H9 (cell line): ENCODE data around the gene NEUROD2. TPM values are rescaled to one million over a fixed set of nuclear protein-coding genes. Genes with fewer than 3 reads are reported as not detected.
A peak's percentile ranks its signal among the peaks of the same experiment; 100 is the strongest.

ENCODE experiments used
- DNase-seq: peaks from one replicate; pipeline ENCODE4 v3.0.0-alpha.2; 2017
- H2AFZ ChIP-seq: one replicate; pipeline ENCODE4 v1.6.1; 2013; ENCODE audit warnings: mild to moderate bottlenecking, low read length, control low read depth, moderate library complexity
- H2AK5ac ChIP-seq: 2 replicates; pipeline ENCODE4 v1.6.1; 2013; ENCODE audit warnings: low read length, control low read depth, mixed read lengths; ENCODE audit not compliant: insufficient read length
- H2BK120ac ChIP-seq: one replicate; pipeline ENCODE4 v1.6.1; 2013; ENCODE audit warnings: low read depth, mild to moderate bottlenecking, low read length, control low read depth, inconsistent platforms; ENCODE audit not compliant: poor library complexity, severe bottlenecking
- H2BK12ac ChIP-seq: 2 replicates; pipeline ENCODE4 v1.6.1; 2013; ENCODE audit warnings: low read length, control low read depth, mixed read lengths, low read depth; ENCODE audit not compliant: insufficient read length
- H2BK15ac ChIP-seq: 2 replicates; pipeline ENCODE4 v1.6.1; 2013; ENCODE audit warnings: low read depth, low read length, control low read depth
- H2BK20ac ChIP-seq: one replicate; pipeline ENCODE4 v1.6.1; 2013; ENCODE audit warnings: low read depth, mild to moderate bottlenecking, low read length, control low read depth, inconsistent platforms; ENCODE audit not compliant: poor library complexity, severe bottlenecking
- H2BK5ac ChIP-seq: 2 replicates; pipeline ENCODE4 v1.6.1; 2013; ENCODE audit warnings: low read length, control low read depth, mixed read lengths; ENCODE audit not compliant: insufficient read length
- H3K14ac ChIP-seq: 2 replicates; pipeline ENCODE4 v1.6.1; 2013; ENCODE audit warnings: low read length, control low read depth; ENCODE audit not compliant: insufficient read depth
- H3K18ac ChIP-seq: 2 replicates; pipeline ENCODE4 v1.6.1; 2013; ENCODE audit warnings: low read depth, mild to moderate bottlenecking, mixed read lengths, low read length, control low read depth; ENCODE audit not compliant: insufficient read length
- H3K23ac ChIP-seq: 2 replicates; pipeline ENCODE4 v1.6.1; 2013; ENCODE audit warnings: low read length, control low read depth, mixed read lengths, low read depth; ENCODE audit not compliant: insufficient read length
- H3K23me2 ChIP-seq: 2 replicates; pipeline ENCODE4 v1.6.1; 2013; ENCODE audit warnings: low read depth, mild to moderate bottlenecking, mixed read lengths, low read length, control low read depth; ENCODE audit not compliant: insufficient read length, poor library complexity, severe bottlenecking
- H3K27ac ChIP-seq: 2 replicates; pipeline ENCODE4 v1.5.1; 2013; ENCODE audit warnings: low read length, control low read depth, mixed read lengths, low read depth; ENCODE audit not compliant: insufficient read length
- H3K27me3 ChIP-seq: 2 replicates; pipeline ENCODE4 v1.6.1; 2013; ENCODE audit warnings: low read length, control low read depth, inconsistent platforms; ENCODE audit not compliant: insufficient read depth
- H3K4ac ChIP-seq: 2 replicates; pipeline ENCODE4 v1.6.1; 2013; ENCODE audit warnings: low read depth, mild to moderate bottlenecking, control low read depth, inconsistent platforms, low read length, moderate library complexity
- H3K4me1 ChIP-seq: 2 replicates; pipeline ENCODE4 v1.6.1; 2013; ENCODE audit warnings: low read length, control low read depth, inconsistent platforms; ENCODE audit not compliant: insufficient read depth
- H3K4me2 ChIP-seq: 2 replicates; pipeline ENCODE4 v1.6.1; 2013; ENCODE audit warnings: low read length, control low read depth, mixed read lengths; ENCODE audit not compliant: insufficient read length, insufficient read depth
- H3K56ac ChIP-seq: 2 replicates; pipeline ENCODE4 v1.6.1; 2013; ENCODE audit warnings: low read depth, mild to moderate bottlenecking, mixed read lengths, low read length, control low read depth; ENCODE audit not compliant: insufficient read length
- H3K79me1 ChIP-seq: 2 replicates; pipeline ENCODE4 v1.6.1; 2013; ENCODE audit warnings: low read depth, mild to moderate bottlenecking, moderate library complexity, low read length, control low read depth, inconsistent platforms; ENCODE audit not compliant: insufficient read depth, poor library complexity, severe bottlenecking
- H3K79me2 ChIP-seq: 2 replicates; pipeline ENCODE4 v1.6.1; 2013; ENCODE audit warnings: low read length, control low read depth, inconsistent platforms; ENCODE audit not compliant: insufficient read depth
- H3K9ac ChIP-seq: 2 replicates; pipeline ENCODE4 v1.6.1; 2013; ENCODE audit warnings: low read length, control low read depth, mixed read lengths; ENCODE audit not compliant: insufficient read length; ENCODE audit errors: extremely low read depth
- H3K9me3 ChIP-seq: one replicate; pipeline ENCODE4 v1.6.1; 2013; ENCODE audit warnings: low read depth, low read length, inconsistent platforms; ENCODE audit not compliant: control insufficient read depth
- H3T11ph ChIP-seq: one replicate; pipeline ENCODE4 v1.6.1; 2013; ENCODE audit warnings: mild to moderate bottlenecking, low read length, control low read depth, inconsistent platforms
- H4K20me1 ChIP-seq: one replicate; pipeline ENCODE4 v1.6.1; 2013; ENCODE audit not compliant: control insufficient read depth, insufficient read length, insufficient read depth
- H4K5ac ChIP-seq: 2 replicates; pipeline ENCODE4 v1.6.1; 2013; ENCODE audit warnings: low read depth, mild to moderate bottlenecking, mixed read lengths, low read length, control low read depth; ENCODE audit not compliant: insufficient read length
- H4K8ac ChIP-seq: replicated peaks from 2 replicates; pipeline ENCODE4 v1.6.1; 2013; ENCODE audit warnings: low read length, control low read depth, mixed read lengths, low read depth; ENCODE audit not compliant: insufficient read length
- H4K91ac ChIP-seq: 2 replicates; pipeline ENCODE4 v1.6.1; 2013; ENCODE audit warnings: low read depth, mild to moderate bottlenecking, moderate library complexity, mixed read lengths, low read length, control low read depth; ENCODE audit not compliant: insufficient read length
- H3K27ac Mint-ChIP-seq, 3 experiments: 2 replicates in 2 of 3; 3 replicates in 1 of 3; pipeline ENCODE4 v1.8.0; 2020 to 2021; ENCODE audit warnings: mixed read lengths in 3 of 3, mild to moderate bottlenecking in 1 of 3, moderate library complexity in 1 of 3
- H3K27me3 Mint-ChIP-seq: 2 replicates; pipeline ENCODE4 v1.8.0; 2021; ENCODE audit warnings: low read depth, mild to moderate bottlenecking, moderate library complexity, mixed read lengths
- H3K36me3 Mint-ChIP-seq, 3 experiments: 2 replicates in 2 of 3; 3 replicates in 1 of 3; pipeline ENCODE4 v1.8.0; 2020 to 2021; ENCODE audit warnings: low read depth in 3 of 3, mixed read lengths in 3 of 3; ENCODE audit not compliant: insufficient read depth in 1 of 3
- H3K4me1 Mint-ChIP-seq, 2 experiments: 2 replicates each; pipeline ENCODE4 v1.8.0; 2020; ENCODE audit warnings: mixed read lengths in 2 of 2
- H3K4me3 Mint-ChIP-seq, 2 experiments: 2 replicates in 1 of 2; 3 replicates in 1 of 2; pipeline ENCODE4 v1.8.0; 2020 to 2021; ENCODE audit warnings: mild to moderate bottlenecking in 2 of 2, mixed read lengths in 2 of 2, moderate library complexity in 1 of 2
- H3K9me3 Mint-ChIP-seq, 2 experiments: 2 replicates in 1 of 2; 3 replicates in 1 of 2; pipeline ENCODE4 v1.8.0; 2020; ENCODE audit warnings: mild to moderate bottlenecking in 2 of 2, mixed read lengths in 2 of 2, moderate library complexity in 1 of 2
- CTCF ChIP-seq: fragments of 200-600 bp; sonication (generic); conservative IDR thresholded peaks from 3 replicates; pipeline ENCODE4 v1.8.0; 2021; ENCODE audit warnings: antibody characterized with exemption, mild to moderate bottlenecking
- WGBS: extraction: QIAGEN DNeasy Blood & Tissue Kit; methylation state at CpG from one replicate; pipeline ENCODE4 v1.1.7; 2013; ENCODE audit warnings: missing lambda C conversion rate, low lambda C conversion rate, mixed read lengths; ENCODE audit not compliant: insufficient read length; ENCODE audit errors: extremely low coverage; 5-methylcytosine and 5-hydroxymethylcytosine counted together
- total RNA-seq: library from RNA; stranded (reverse); gene quantifications from 2 replicates; pipeline ENCODE4 v1.2.1, GENCODE V29; 2021

The NEUROD2 gene
- total RNA-seq, 1 experiment from 2014 or later = not detected

GRCh38 chr17:39598047-39598481, 9.7 kb downstream of the NEUROD2 start:
- Mint-ChIP-seq H3K9me3 (peaks cover 4% of the 10 kb centered on the region in 2 experiments; a peak in 2 of 5 replicates), H3K4me3 (peak overlapping the region in 1 of 2 experiments; percentile 65; a peak in 2 of 5 replicates), H3K4me1 (peaks cover 22 to 67% of the 10 kb centered on the region in 2 experiments), H3K36me3 (no peaks in the 10 kb centered on the region), H3K27ac (no peak overlapping the region), H3K27me3 (peaks cover 100% of the 10 kb centered on the region)
- H2BK15ac ChIP-seq = no peak overlapping the region
- H3K56ac ChIP-seq = no peak overlapping the region
- H3K23me2 ChIP-seq = no peaks in the 10 kb centered on the region
- no peaks in the 10 kb centered on the region for H4K20me1 ChIP-seq
- H3K79me1 ChIP-seq = no peaks in the 10 kb centered on the region
- no peak overlapping the region for H3K9ac ChIP-seq
- no peaks in the 10 kb centered on the region for H3K9me3 ChIP-seq
- no peaks in the 10 kb centered on the region for H3K79me2 ChIP-seq
- H2BK20ac ChIP-seq = no peak overlapping the region
- no peak overlapping the region for H3K4ac ChIP-seq
- H2AK5ac ChIP-seq = no peak overlapping the region
- H2BK12ac ChIP-seq = no peak overlapping the region
- H2BK5ac ChIP-seq = no peak overlapping the region
- no CpG with 5 or more reads among the region's 13 CpGs for WGBS
- no peak overlapping the region for H3K4me2 ChIP-seq
- no peak overlapping the region for H3K18ac ChIP-seq
- H4K5ac ChIP-seq = no peak overlapping the region
- no peak for DNase-seq
- no peak for TF ChIP-seq CTCF
- no peak overlapping the region for H3K14ac ChIP-seq
- H3T11ph ChIP-seq = no peak overlapping the region
- no peak overlapping the region for H4K8ac ChIP-seq
- 0 out of 2 replicates have a peak, but pooled peaks cover 4% of the 10 kb centered on the region for H3K4me1 ChIP-seq
- peaks cover 92% of the 10 kb centered on the region for H3K27me3 ChIP-seq
- no peak overlapping the region for H2BK120ac ChIP-seq
- no peak overlapping the region for H3K27ac ChIP-seq
- H4K91ac ChIP-seq = no peak overlapping the region
- no peak overlapping the region for H3K23ac ChIP-seq
- no peak overlapping the region for H2AFZ ChIP-seq
